ENCODE data around the gene IL7R.
"Not testable (repeated sequence)": the region's sequence is repeated elsewhere in the genome, so short reads cannot be mapped to it uniquely, and the experiment has no call there.

Gene IL7R

GRCh38 chr5:35878079-35878478 lies 21.4 kb downstream of the IL7R start:
- DNase-seq: no peak

GRCh38 chr5:35879096-35879495 lies 22.4 kb downstream of the IL7R start:
- DNase-seq: no peak

GRCh38 chr5:35879649-35880048 lies 23.0 kb downstream of the IL7R start:
- DNase-seq: no peak

- DNase-seq: no peak
These were observed 23.5 kb downstream of the IL7R start for GRCh38 chr5:35880156-35880555.

GRCh38 chr5:35881758-35882157 lies 25.1 kb downstream of the IL7R start:
- no peak for DNase-seq

GRCh38 chr5:35884191-35884769 lies 27.6 kb downstream of the IL7R start:
- DNase-seq: no peak

- no peak for DNase-seq
These were observed 28.1 kb downstream of the IL7R start for GRCh38 chr5:35884773-35885172.

- DNase-seq: no peak
These were observed 29.7 kb downstream of the IL7R start for GRCh38 chr5:35886381-35886780.

- no peak for DNase-seq
These were observed 30.8 kb downstream of the IL7R start for GRCh38 chr5:35887321-35888100.

- DNase-seq: no peak
These were observed 33.6 kb downstream of the IL7R start for GRCh38 chr5:35890021-35891020.

GRCh38 chr5:35892799-35893198 lies 36.1 kb downstream of the IL7R start:
- DNase-seq: not testable (repeated sequence)

- no peak for DNase-seq
These were observed 37.4 kb downstream of the IL7R start for GRCh38 chr5:35894131-35894530.

GRCh38 chr5:35898952-35899660 lies 42.4 kb downstream of the IL7R start:
- DNase-seq: no peak

- DNase-seq: no peak
These were observed 43.1 kb downstream of the IL7R start for GRCh38 chr5:35899800-35900199.

- no peak for DNase-seq
These were observed 44.4 kb downstream of the IL7R start for GRCh38 chr5:35900972-35901695.

GRCh38 chr5:35902046-35902672 lies 45.5 kb downstream of the IL7R start:
- DNase-seq: no peak

- DNase-seq: no peak
These were observed 47.0 kb downstream of the IL7R start for GRCh38 chr5:35903631-35904203.

- DNase-seq: no peak
These were observed 47.9 kb downstream of the IL7R start for GRCh38 chr5:35904443-35905132.

GRCh38 chr5:35908228-35908627 lies 51.5 kb downstream of the IL7R start:
- no peak for DNase-seq

GRCh38 chr5:35908814-35909213 lies 52.1 kb downstream of the IL7R start:
- no peak for DNase-seq

- no peak for DNase-seq
These were observed 62.5 kb downstream of the IL7R start for GRCh38 chr5:35919191-35919590.

All from activated T-cell treated with anti-CD3 and anti-CD28 coated beads, Interleukin-2, amount 50 U/mL, for 1 hour (primary cell).